GM20000 (cell line): ENCODE measurements around the gene HSD17B14.
"Not testable (repeated sequence)": the region's sequence is repeated elsewhere in the genome, so short reads cannot be mapped to it uniquely, and the experiment has no call there.

ENCODE experiments used
- DNase-seq: peaks from one replicate; pipeline ENCODE4 v3.0.0; 2012; ENCODE audit warnings: low spot score
- TF ChIP-seq, protein P1 (sequence below): IDR thresholded peaks from 2 replicates; pipeline ENCODE4 v1.5.1; 2012; ENCODE audit warnings: mild to moderate bottlenecking, control low read depth; ENCODE audit errors: extremely low read depth, missing control alignments

HSD17B14 gene

DNA sequence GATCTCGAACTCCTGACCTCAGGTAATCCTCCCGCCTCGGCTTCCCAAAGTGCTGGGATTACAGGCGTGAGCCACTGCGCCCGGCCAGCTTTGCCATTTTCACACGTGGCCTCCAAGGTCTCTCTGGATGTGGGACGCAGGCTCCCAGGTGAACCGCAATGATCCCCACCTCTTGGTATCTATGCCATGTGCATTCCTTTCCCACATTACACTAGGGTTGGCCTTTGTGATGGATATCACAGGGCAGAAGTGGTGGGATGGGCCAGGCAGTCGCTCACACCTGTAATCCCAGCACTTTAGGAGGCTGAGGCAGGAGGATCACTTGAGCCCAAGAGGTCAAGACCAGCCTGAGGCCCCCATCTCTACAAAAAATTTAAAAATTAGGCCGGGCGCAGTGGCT, 58.6 kb downstream of the HSD17B14 start:
- TF ChIP-seq, protein P1, sequence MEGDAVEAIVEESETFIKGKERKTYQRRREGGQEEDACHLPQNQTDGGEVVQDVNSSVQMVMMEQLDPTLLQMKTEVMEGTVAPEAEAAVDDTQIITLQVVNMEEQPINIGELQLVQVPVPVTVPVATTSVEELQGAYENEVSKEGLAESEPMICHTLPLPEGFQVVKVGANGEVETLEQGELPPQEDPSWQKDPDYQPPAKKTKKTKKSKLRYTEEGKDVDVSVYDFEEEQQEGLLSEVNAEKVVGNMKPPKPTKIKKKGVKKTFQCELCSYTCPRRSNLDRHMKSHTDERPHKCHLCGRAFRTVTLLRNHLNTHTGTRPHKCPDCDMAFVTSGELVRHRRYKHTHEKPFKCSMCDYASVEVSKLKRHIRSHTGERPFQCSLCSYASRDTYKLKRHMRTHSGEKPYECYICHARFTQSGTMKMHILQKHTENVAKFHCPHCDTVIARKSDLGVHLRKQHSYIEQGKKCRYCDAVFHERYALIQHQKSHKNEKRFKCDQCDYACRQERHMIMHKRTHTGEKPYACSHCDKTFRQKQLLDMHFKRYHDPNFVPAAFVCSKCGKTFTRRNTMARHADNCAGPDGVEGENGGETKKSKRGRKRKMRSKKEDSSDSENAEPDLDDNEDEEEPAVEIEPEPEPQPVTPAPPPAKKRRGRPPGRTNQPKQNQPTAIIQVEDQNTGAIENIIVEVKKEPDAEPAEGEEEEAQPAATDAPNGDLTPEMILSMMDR = no peak
- DNase-seq = no peak

DNA sequence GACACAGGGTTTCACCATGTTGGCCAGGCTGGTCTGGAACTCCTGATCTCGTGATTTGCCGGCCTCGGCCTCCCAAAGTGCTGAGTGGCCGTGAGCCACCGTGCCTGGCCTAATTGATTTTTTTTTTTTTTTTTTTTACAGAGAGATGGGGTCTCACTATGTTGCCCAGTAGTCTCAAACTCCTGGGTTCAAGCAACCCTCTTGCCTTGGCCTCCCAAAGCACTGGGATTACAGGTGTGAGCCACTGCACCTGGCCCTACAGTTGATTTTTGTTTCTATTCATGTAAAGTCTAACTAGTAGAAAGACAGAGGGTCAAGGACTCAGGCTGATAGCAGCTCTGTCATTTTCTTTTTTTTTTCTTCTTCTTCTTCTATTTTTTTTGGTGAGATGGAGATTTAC, 59.2 kb downstream of the HSD17B14 start:
- DNase-seq = no peak
- TF ChIP-seq, protein P1 = no peak

DNA sequence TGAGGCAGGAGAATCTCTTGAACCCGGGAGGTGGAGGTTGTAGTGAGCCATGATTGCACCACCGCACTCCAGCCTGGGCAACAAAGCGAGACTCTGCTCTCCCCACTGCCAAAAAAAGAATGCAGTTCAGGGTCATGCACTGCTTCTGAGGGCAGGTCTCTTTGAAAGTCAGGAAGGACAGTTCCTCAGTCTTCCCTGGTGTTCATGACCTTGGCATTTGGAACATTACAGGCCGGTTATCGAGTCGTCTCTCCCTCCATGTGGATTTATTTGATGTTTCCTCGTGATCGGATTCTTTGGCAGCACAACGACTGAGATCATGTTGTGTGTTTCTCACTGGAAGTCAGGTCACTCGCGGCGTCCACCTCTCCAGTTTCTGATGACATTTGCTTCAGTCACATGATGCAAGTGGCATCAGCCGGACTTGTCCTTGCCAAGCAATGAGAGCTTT, 63.8 kb downstream of the HSD17B14 start:
- TF ChIP-seq, protein P1 = no peak
- no peak for DNase-seq

DNA sequence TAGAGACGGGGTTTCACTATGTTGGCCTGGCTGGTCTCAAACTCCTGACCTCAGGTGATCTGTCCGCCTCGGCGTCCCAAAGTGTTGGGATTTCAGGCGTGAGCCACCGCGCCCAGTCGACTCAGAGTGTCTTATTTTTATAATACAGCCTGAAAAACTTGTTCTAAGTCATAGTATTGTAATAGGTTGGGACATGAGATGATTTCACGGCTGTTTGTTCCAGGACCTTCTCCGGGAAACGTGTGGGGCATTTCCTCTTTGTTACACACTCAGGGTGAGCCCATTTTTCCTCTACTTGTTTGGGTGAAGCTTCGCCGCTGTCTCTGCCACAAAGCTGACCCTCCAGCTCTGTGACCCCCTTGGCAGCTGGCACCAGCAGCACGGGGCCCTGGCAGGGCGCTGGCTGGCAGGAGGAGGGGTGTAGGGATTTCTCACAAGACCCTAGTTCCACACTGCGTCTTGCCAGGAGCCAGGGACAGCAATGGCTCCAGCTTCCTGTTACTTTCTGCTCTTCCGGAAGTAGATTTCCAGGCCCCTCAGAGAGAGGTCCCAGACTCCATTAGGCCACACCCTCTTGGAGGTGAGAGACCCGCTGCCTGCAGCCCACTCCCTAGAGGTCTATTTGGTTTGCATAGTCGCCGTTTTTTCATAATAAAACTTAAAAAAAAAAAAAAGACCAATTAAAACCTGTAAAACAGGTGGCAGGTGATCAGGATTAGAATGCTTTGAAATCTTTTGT, 65.4 kb downstream of the HSD17B14 start:
- DNase-seq = no peak

DNA sequence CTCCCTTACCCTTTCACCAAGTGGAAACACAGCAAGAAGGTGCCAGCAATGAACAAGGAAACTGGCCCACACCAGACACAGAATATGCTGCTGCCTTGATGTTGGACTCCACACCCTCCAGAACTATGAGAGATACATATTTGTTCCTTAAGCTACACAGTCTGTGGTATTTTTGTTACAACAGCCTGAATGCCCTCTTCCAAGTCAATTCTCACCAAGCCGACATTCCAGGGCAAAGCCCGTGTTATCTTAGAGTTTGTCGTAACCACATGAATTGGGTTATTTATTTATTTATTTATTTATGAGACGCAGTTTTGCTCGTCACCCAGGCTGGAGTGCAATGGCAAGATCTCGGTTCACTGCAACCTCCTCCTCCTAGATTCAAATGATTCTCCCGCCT, 66.0 kb downstream of the HSD17B14 start:
- TF ChIP-seq, protein P1 = no peak
- no peak for DNase-seq

More for the DNA sequence above, 65.4 kb downstream of the HSD17B14 start:
- TF ChIP-seq, protein P1 = no peak

DNA sequence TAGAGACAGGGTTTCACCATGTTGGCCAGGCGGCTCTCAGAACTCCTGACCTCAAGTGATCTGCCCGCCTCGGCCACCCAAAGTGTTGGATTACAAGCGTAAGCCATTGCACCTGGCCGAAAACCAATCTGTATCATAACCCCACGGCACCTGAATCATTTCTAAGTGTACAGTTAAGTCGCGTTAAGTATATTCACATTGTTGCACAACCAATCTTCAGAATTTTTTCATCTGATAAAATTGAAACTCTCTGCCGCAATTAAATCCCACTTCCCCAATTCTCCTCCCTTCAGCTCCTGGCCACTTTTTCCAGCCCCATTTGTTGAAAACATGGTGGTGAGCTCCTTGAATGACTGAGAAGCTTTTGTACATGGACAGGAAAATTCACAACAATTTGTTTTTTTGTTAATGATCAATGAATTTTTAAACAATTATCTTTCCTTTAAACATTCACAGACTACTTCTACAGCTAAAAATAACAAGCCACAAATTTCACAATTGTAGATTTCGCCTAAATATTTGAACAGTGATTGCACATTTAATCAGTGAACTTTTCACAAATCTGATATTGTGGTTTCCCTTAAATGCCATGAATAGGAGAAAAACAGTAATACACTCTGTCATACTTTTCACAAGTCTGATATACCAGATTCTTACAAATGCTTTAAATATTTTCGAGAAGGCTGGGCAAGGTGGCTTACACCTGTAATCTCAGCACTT, 67.1 kb downstream of the HSD17B14 start:
- no peak for DNase-seq
- TF ChIP-seq, protein P1 = no peak

DNA sequence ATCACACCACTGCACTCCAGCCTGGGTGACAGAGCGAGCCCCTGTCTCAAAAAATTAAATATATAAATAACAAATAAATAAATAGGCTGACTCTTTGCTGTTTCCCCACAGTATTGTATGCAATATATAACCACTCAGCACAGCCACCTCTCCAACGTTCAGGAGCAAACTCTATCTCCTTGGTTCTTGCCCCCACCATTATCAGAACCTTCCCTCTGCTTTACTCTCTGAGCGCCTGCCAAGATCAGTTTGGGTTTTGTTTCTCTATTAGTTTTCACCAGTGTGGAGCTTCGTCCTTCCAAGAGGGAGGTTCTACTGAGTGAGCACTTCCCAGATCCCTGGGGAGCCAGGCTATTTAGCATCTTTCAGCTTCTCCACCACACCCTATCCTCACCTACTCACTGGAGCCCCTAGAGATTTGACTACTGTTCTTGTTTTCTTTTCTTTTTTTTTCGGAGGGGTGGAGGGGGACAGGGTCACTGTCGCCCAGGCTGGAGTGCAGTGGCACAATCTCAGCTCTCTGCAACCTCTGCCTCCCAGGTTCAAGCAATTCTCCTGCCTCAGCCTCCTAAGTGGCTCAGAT, 68.0 kb downstream of the HSD17B14 start:
- not testable (repeated sequence) for DNase-seq

DNA sequence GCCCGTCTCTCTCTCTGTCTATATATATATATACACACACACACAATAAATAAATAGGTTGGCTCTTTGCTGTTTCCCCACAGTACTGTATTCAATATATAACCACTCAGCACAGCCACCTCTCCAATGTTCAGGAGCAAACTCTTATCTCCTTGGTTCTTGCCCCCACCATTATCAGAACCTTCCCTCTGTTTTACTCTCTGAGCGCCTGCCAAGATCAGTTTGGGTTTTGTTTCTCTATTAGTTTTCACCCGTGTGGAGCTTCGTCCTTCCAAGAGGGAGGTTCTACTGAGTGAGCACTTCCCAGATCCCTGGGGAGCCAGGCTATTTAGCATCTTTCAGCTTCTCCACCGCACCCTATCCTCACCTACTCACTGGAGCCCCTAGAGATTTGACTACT, 70.5 kb downstream of the HSD17B14 start:
- DNase-seq = not testable (repeated sequence)
